ENCODE results near the gene PTPN13. TPM values are rescaled to one million over a fixed set of nuclear protein-coding genes. Genes with fewer than 3 reads are reported as not detected.

The PTPN13 gene, protein sequence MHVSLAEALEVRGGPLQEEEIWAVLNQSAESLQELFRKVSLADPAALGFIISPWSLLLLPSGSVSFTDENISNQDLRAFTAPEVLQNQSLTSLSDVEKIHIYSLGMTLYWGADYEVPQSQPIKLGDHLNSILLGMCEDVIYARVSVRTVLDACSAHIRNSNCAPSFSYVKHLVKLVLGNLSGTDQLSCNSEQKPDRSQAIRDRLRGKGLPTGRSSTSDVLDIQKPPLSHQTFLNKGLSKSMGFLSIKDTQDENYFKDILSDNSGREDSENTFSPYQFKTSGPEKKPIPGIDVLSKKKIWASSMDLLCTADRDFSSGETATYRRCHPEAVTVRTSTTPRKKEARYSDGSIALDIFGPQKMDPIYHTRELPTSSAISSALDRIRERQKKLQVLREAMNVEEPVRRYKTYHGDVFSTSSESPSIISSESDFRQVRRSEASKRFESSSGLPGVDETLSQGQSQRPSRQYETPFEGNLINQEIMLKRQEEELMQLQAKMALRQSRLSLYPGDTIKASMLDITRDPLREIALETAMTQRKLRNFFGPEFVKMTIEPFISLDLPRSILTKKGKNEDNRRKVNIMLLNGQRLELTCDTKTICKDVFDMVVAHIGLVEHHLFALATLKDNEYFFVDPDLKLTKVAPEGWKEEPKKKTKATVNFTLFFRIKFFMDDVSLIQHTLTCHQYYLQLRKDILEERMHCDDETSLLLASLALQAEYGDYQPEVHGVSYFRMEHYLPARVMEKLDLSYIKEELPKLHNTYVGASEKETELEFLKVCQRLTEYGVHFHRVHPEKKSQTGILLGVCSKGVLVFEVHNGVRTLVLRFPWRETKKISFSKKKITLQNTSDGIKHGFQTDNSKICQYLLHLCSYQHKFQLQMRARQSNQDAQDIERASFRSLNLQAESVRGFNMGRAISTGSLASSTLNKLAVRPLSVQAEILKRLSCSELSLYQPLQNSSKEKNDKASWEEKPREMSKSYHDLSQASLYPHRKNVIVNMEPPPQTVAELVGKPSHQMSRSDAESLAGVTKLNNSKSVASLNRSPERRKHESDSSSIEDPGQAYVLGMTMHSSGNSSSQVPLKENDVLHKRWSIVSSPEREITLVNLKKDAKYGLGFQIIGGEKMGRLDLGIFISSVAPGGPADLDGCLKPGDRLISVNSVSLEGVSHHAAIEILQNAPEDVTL (N-terminal part only)
- total RNA-seq (2014; rRNA removed) (12.1 and 16.2 TPM in 2 replicates), Bru-seq, nascent RNA (percentile 72 among the genes with signal in this experiment), BruChase-seq, experiment 1, labeled RNA remaining after a 6-hour chase (percentile 61 among the genes with signal in this experiment), BruChase-seq, experiment 2, labeled RNA remaining after a 2-hour chase (percentile 66 among the genes with signal in this experiment)
- long read RNA-seq, partial matches to known transcripts: 12 of 19 reads
- long read RNA-seq, other reads (novel, unspliced or antisense): 7 of 19 reads

DNA sequence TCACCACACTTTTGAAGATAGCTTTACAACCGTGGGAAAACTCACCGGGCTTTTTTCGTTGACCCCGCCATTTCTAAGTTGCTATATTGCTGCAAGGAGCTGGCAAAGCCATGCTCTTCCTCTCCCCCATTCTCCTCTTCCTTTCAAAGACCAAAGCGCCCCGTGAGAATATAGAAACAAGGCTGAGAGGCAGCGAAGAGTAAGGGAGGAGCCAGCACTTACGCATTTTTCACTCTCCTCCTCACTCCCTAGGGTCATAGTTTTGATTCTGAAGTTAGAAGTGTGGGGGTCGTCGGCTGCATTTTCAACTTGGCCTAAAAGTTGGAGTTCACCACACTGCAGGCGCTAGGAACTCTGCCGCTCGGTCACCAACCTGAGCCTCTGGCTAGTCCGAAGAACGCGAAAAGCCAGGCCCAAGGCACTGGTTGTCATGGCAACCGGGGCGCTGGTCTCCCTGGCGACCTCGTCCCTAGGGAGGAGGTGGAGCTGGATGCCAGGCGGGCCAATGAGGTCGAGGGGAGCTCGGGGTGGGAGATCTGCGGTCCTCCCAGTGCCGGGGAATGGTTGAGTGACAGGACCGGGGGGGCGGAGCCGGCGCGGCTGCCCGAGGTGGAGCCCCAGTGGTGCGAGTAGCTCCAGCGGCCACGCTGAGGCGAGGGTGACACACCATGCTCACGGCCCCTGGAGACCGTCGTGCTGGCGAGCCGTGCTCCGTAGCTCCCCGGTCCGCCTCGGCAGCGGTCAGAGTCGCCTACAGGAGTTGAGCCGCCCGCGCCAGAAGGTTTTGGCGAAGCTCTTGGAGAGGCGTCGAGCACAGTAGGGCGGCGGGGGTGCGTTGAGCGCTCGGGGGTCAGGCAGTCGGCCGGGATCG, at the start of gene PTPN13:
TSS of gene PTPN13 (plus strand) at position 628 of the 871 bp plus-strand sequence. CDS start 40,942 bp downstream, outside the sequence.
- POLR2A ChIA-PET (ENCODE audit: unreplicated experiment): interaction anchor here (0.5 to 1.1 kb wide), 4 partner anchors 12 to 341 kb away, joined by 3 to 14 read pairs (median 5); no protein-coding TSS in a partner anchor
- peak within 1 kb of the TSS; percentile 41 for H3K27ac ChIP-seq (ENCODE audit: low read length)

DNA sequence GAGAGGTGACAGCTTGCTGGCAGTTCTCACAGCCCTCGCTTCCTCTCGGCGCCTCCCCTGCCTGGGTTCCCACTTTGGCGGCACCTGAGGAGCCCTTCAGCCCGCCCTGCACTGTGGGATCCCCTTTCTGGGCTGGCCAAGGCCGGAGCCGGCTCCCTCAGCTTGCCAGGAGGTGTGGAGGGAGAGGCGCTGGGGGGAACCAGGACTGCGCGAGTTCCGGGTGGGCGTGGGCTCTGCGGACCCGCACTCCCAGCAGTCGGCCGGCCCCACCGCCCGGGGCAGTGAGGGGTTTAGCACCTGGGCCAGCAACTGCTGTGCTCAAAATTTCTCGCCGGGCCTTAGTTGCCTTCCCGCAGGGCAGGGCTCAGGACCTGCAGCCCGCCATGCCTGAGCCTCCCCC, 47.0 kb upstream of the PTPN13 start:
- no peak for ATAC-seq
- no peaks in the 10 kb centered on the region for H3K9me3 ChIP-seq (ENCODE audit: low read length)
- no peaks in the 10 kb centered on the region for H3K36me3 ChIP-seq (ENCODE audit: low read depth, low read length)
- no peaks in the 10 kb centered on the region for H3K79me2 ChIP-seq (ENCODE audit: low read length)
- no TSS peak for BruUV-seq (replicated peaks)
- POLR2A ChIA-PET (ENCODE audit: unreplicated experiment): no interaction called here
- H3K27ac ChIP-seq (ENCODE audit: low read length): no peak overlapping the region
- no peak overlapping the region for H3K4me3 ChIP-seq (ENCODE audit: low read length)
- no peaks in the 10 kb centered on the region for H3K27me3 ChIP-seq (ENCODE audit: low read length)
- H3F3A ChIP-seq (ENCODE audit: low read length, unreplicated experiment): no peaks in the 10 kb centered on the region
- H3K9ac ChIP-seq (ENCODE audit: low read length): no peak overlapping the region
- TF ChIP-seq, protein P1, sequence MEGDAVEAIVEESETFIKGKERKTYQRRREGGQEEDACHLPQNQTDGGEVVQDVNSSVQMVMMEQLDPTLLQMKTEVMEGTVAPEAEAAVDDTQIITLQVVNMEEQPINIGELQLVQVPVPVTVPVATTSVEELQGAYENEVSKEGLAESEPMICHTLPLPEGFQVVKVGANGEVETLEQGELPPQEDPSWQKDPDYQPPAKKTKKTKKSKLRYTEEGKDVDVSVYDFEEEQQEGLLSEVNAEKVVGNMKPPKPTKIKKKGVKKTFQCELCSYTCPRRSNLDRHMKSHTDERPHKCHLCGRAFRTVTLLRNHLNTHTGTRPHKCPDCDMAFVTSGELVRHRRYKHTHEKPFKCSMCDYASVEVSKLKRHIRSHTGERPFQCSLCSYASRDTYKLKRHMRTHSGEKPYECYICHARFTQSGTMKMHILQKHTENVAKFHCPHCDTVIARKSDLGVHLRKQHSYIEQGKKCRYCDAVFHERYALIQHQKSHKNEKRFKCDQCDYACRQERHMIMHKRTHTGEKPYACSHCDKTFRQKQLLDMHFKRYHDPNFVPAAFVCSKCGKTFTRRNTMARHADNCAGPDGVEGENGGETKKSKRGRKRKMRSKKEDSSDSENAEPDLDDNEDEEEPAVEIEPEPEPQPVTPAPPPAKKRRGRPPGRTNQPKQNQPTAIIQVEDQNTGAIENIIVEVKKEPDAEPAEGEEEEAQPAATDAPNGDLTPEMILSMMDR (conservative IDR thresholded peaks at IDR 0.05; ENCODE audit: low read depth, low read length): no peak
- TF ChIP-seq EZH2phosphoT487 (IDR thresholded peaks at IDR 0.05; ENCODE audit: borderline replicate concordance, low read length): no peak
- H2AFZ ChIP-seq (ENCODE audit: low read length): no peak overlapping the region
- no peak for DNase-seq
- H3K4me1 ChIP-seq (ENCODE audit: insufficient read depth, low read length): peaks cover 7% of the 10 kb centered on the region; the same call in 1 of the 2 replicates
- no peak overlapping the region for H3K4me2 ChIP-seq (ENCODE audit: low read length)
- CTCF ChIA-PET: no interaction called here
- H4K20me1 ChIP-seq (ENCODE audit: low read length): no peaks in the 10 kb centered on the region
- intact Hi-C loops (cut with micrococcal nuclease): no loop called here
- no peaks in the 10 kb centered on the region for H3K9me2 ChIP-seq (replicated peaks; ENCODE audit: low read length)

More for the DNA sequence above, at the start of gene PTPN13:
- Histone ChIP-seq H2AFZ (ENCODE audit: low read length) (peak within 1 kb of the TSS; percentile 96), H3K36me3 (ENCODE audit: low read depth, low read length) (no peaks in the 10 kb centered on the region), H3K4me1 (ENCODE audit: insufficient read depth, low read length) (peaks cover 32% of the 10 kb centered on the region), H3F3A (ENCODE audit: low read length, unreplicated experiment) (no peaks in the 10 kb centered on the region), H3K9ac (ENCODE audit: low read length) (peak within 1 kb of the TSS; percentile 70), H3K4me2 (ENCODE audit: low read length) (peak within 1 kb of the TSS; percentile 84), H3K79me2 (ENCODE audit: low read length) (peaks cover 43% of the 10 kb centered on the region), H3K9me3 (ENCODE audit: low read length) (no peaks in the 10 kb centered on the region), H3K9me2 (replicated peaks; ENCODE audit: low read length) (no peaks in the 10 kb centered on the region), H3K27me3 (ENCODE audit: low read length) (no peaks in the 10 kb centered on the region), H3K4me3 (ENCODE audit: low read length) (peak within 1 kb of the TSS; percentile 98), H4K20me1 (ENCODE audit: low read length) (0 out of 2 replicates have a peak, but pooled peaks cover 4% of the 10 kb centered on the region)
- TF ChIP-seq EZH2 (IDR thresholded peaks at IDR 0.05; ENCODE audit: low read length, unreplicated experiment): no peak
- no peak for TF ChIP-seq EZH2phosphoT487 (IDR thresholded peaks at IDR 0.05; ENCODE audit: borderline replicate concordance, low read length)
- TF ChIP-seq, protein P1 (conservative IDR thresholded peaks at IDR 0.05; ENCODE audit: low read depth, low read length): no peak
- no TSS peak for BruUV-seq (replicated peaks)
- ATAC-seq: peak; percentile 90
- intact Hi-C loops (cut with micrococcal nuclease): loop anchor here (1.0 to 10.0 kb wide), 3 partner anchors 96 to 301 kb away; no protein-coding TSS in a partner anchor
- DNase-seq: peak; percentile 97
- CTCF ChIA-PET: interaction anchor here (0.7 to 1.3 kb wide), 3 partner anchors 72 to 292 kb away, joined by 3 to 9 read pairs (median 4); no protein-coding TSS in a partner anchor
